Smooth muscle cell (in vitro differentiated cells): ENCODE measurements around the gene ALDH1L1. TPM values are rescaled to one million over a fixed set of nuclear protein-coding genes. Genes with fewer than 3 reads are reported as not detected.
A peak's percentile ranks its signal among the peaks of the same experiment; 100 is the strongest.

ENCODE experiments used
- DNase-seq: peaks from one replicate; lab custom pipeline; 2025; ENCODE audit not compliant: unreplicated experiment; lab: John Stamatoyannopoulos, UW
- H2AFZ ChIP-seq: fragments of 200-600 bp; sonication (generic); 2 replicates; pipeline ENCODE4 v1.6.0; 2016; ENCODE audit warnings: antibody characterized with exemption, low read depth, mild to moderate bottlenecking
- H3F3A ChIP-seq: fragments of 200-600 bp; sonication (generic); 2 replicates; pipeline ENCODE4 v1.6.0; 2017; ENCODE audit warnings: antibody characterized with exemption, low read depth
- H3K27ac ChIP-seq: fragments of 200-600 bp; sonication (generic); 2 replicates; pipeline ENCODE4 v1.5.1; 2016; ENCODE audit warnings: low read depth, mild to moderate bottlenecking
- H3K27me3 ChIP-seq: fragments of 200-600 bp; sonication (generic); 2 replicates; pipeline ENCODE4 v1.6.1; 2016; ENCODE audit warnings: low read depth, mild to moderate bottlenecking
- H3K36me3 ChIP-seq: fragments of 200-600 bp; sonication (generic); 2 replicates; pipeline ENCODE4 v1.5.1; 2016; ENCODE audit warnings: low read depth
- H3K4me1 ChIP-seq: fragments of 200-600 bp; sonication (generic); 2 replicates; pipeline ENCODE4 v1.5.1; 2016; ENCODE audit warnings: low read depth
- H3K4me2 ChIP-seq: fragments of 200-600 bp; sonication (generic); 2 replicates; pipeline ENCODE4 v1.6.0; 2016; ENCODE audit warnings: mild to moderate bottlenecking
- H3K4me3 ChIP-seq: fragments of 200-600 bp; sonication (generic); 2 replicates; pipeline ENCODE4 v1.5.1; 2016; ENCODE audit warnings: mild to moderate bottlenecking
- H3K79me2 ChIP-seq: fragments of 200-600 bp; sonication (generic); 2 replicates; pipeline ENCODE4 v1.6.0; 2016; ENCODE audit warnings: low read depth, mild to moderate bottlenecking
- H3K9ac ChIP-seq: fragments of 200-600 bp; sonication (generic); 2 replicates; pipeline ENCODE4 v1.6.0; 2016; ENCODE audit warnings: low read depth
- H3K9me3 ChIP-seq: fragments of 200-600 bp; sonication (generic); replicated peaks from 2 replicates; pipeline ENCODE4 v1.5.1; 2016; ENCODE audit warnings: low read depth
- H4K20me1 ChIP-seq: fragments of 200-600 bp; sonication (generic); 2 replicates; pipeline ENCODE4 v1.6.0; 2016; ENCODE audit warnings: low read depth
- WGBS: methylation state at CpG from one replicate; pipeline ENCODE4 v1.1.7; 2016; ENCODE audit warnings: low lambda C conversion rate; 5-methylcytosine and 5-hydroxymethylcytosine counted together
- polyA plus RNA-seq: library from polyadenylated mRNA; unstranded; fragments of >200 nt; fragmentation: Nextera tagmentation; extraction: Ambion mirVana; gene quantifications from 2 replicates; pipeline ENCODE4 v1.2.1, GENCODE V29; 2016
- total RNA-seq: library from RNA; depleted of rRNA; stranded (reverse); fragments of >200 nt; gene quantifications from 2 replicates; pipeline ENCODE4 v1.2.3, GENCODE V29; 2014
- TF ChIP-seq, protein P1 (sequence below): fragments of 200-600 bp; sonication (generic); IDR thresholded peaks from 2 replicates; pipeline ENCODE4 v1.5.1; 2017; ENCODE audit warnings: borderline replicate concordance, mild to moderate bottlenecking, antibody characterized with exemption; ENCODE audit not compliant: insufficient read depth, poor library complexity, severe bottlenecking

ALDH1L1 gene
- total and polyA plus RNA-seq, 2 experiments from 2014 or later, result 0.48 TPM; not detected in 1

- Histone ChIP-seq H4K20me1 (no peaks in the 10 kb centered on the region), H3F3A (no peaks in the 10 kb centered on the region), H3K79me2 (no peaks in the 10 kb centered on the region), H3K4me1 (peaks cover 5% of the 10 kb centered on the region), H3K36me3 (no peaks in the 10 kb centered on the region), H2AFZ (peak overlapping the region; percentile 95), H3K4me2 (peak overlapping the region; percentile 93), H3K4me3 (peak overlapping the region; percentile 86), H3K27me3 (no peaks in the 10 kb centered on the region), H3K9me3 (peaks cover 6% of the 10 kb centered on the region), H3K9ac (peak overlapping the region; percentile 84), H3K27ac (peak overlapping the region; percentile 39)
- 1% methylated on average over 10 of the region's 30 CpGs for WGBS
- DNase-seq, result no peak
- TF ChIP-seq, protein P1, sequence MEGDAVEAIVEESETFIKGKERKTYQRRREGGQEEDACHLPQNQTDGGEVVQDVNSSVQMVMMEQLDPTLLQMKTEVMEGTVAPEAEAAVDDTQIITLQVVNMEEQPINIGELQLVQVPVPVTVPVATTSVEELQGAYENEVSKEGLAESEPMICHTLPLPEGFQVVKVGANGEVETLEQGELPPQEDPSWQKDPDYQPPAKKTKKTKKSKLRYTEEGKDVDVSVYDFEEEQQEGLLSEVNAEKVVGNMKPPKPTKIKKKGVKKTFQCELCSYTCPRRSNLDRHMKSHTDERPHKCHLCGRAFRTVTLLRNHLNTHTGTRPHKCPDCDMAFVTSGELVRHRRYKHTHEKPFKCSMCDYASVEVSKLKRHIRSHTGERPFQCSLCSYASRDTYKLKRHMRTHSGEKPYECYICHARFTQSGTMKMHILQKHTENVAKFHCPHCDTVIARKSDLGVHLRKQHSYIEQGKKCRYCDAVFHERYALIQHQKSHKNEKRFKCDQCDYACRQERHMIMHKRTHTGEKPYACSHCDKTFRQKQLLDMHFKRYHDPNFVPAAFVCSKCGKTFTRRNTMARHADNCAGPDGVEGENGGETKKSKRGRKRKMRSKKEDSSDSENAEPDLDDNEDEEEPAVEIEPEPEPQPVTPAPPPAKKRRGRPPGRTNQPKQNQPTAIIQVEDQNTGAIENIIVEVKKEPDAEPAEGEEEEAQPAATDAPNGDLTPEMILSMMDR, result no peak
Measured at GRCh38 chr3:126083511-126083912, 96.9 kb downstream of the ALDH1L1 start.

- H3K36me3 ChIP-seq, result no peaks in the 10 kb centered on the region
- H3K27me3 ChIP-seq, result no peaks in the 10 kb centered on the region
- TF ChIP-seq, protein P1, result no peak
- H2AFZ ChIP-seq, result peak overlapping the region; percentile 95
- H3F3A ChIP-seq, result no peaks in the 10 kb centered on the region
- DNase-seq, result no peak
- H3K27ac ChIP-seq, result peak overlapping the region; percentile 39
- WGBS, result 65% methylated on average over 3 of the region's 3 CpGs
- no peaks in the 10 kb centered on the region for H3K79me2 ChIP-seq
- H3K9ac ChIP-seq, result peak overlapping the region; percentile 84
- peak overlapping the region; percentile 86 for H3K4me3 ChIP-seq
- peaks cover 6% of the 10 kb centered on the region for H3K9me3 ChIP-seq
- H3K4me1 ChIP-seq, result peaks cover 5% of the 10 kb centered on the region
- peak overlapping the region; percentile 93 for H3K4me2 ChIP-seq
- no peaks in the 10 kb centered on the region for H4K20me1 ChIP-seq
Measured at GRCh38 chr3:126083138-126083445, 97.3 kb downstream of the ALDH1L1 start.

- Histone ChIP-seq H3K9ac (no peak overlapping the region), H3K9me3 (peaks cover 5% of the 10 kb centered on the region), H3K36me3 (no peaks in the 10 kb centered on the region), H3K27me3 (no peaks in the 10 kb centered on the region), H2AFZ (no peak overlapping the region), H3K4me1 (peaks cover 5% of the 10 kb centered on the region), H3K79me2 (no peaks in the 10 kb centered on the region), H3K4me2 (peak overlapping the region; percentile 93), H4K20me1 (no peaks in the 10 kb centered on the region), H3K27ac (no peak overlapping the region), H3K4me3 (peak overlapping the region; percentile 86), H3F3A (no peaks in the 10 kb centered on the region)
- TF ChIP-seq, protein P1, result no peak
- WGBS, result 98% methylated on average over 15 of the region's 15 CpGs
- DNase-seq, result no peak
Measured at GRCh38 chr3:126082362-126083137, 97.8 kb downstream of the ALDH1L1 start.
